Suppressor macrophage treated with lipopolysaccharide for 4 hours (primary cell): ENCODE results near the gene ST7.
"Not testable (repeated sequence)": the region's sequence is repeated elsewhere in the genome, so short reads cannot be mapped to it uniquely, and the experiment has no call there.

Experiments
- DNase-seq: peaks from one replicate; pipeline ENCODE4 v3.0.0-alpha.2; 2020

ST7 gene

GRCh38 chr7:117010375-117011133, 57.3 kb downstream of the ST7 start:
- peak; percentile 68 for DNase-seq

DNA sequence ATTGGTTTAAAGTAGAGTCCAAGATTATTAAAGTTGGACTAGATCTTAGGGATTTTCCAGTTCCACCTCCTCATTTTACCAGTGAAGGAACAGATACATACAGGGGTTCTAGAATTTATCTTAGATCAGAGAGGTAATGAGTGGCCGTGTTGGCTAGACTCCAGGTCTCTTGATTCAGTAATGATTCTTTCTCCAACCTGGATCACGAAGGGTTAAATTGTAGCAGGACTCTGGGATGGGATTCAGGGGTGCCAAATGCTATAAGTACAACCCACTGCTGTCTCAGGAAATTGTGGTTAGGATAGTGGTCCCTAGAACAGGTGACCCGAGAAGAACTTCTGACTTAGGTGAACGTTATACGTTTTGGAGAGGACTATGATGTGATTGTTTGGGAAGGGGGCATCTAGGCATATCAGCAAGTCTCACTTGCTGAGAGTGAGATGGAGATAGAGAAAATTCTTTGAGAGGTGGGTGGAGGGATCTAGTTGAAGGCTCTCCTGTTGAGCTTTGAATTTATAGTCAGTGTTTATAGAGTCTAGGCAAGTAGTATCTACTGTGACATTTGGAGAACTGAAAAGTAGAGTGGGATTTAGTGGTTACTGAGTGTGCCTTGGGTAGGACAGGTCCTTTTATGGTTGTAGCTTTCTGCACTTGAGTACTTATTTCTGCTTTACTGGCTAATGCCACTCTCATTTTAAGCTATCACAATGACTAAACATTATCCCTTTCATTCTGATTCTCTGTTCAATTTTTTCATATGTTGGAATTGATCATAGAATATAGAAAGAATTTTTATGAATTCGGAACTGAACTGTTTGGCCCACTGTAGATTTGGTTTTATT, 58.3 kb downstream of the ST7 start:
- DNase-seq = peak; percentile 66

- no peak for DNase-seq
Measured at GRCh38 chr7:117012284-117012683, 59.0 kb downstream of the ST7 start.

DNA sequence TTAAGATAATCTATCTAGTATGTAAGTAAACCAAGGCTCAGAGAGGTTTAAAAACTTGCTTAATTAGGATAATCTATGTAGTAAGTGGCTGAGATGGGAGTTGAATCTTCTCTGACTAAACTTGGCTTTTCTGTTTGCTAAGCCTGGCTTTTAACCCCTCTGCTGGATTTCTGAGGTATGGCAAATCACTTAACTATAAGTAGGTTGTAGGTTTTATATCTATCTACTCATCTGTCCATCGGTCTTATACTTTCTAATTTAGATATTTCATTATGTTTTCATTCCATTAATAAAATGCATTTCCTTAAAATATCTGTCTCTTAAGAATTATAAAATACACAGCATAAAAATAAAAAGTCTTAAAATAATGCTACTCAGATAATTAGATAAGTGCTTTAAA, 59.4 kb downstream of the ST7 start:
- DNase-seq = peak; percentile 47

DNA sequence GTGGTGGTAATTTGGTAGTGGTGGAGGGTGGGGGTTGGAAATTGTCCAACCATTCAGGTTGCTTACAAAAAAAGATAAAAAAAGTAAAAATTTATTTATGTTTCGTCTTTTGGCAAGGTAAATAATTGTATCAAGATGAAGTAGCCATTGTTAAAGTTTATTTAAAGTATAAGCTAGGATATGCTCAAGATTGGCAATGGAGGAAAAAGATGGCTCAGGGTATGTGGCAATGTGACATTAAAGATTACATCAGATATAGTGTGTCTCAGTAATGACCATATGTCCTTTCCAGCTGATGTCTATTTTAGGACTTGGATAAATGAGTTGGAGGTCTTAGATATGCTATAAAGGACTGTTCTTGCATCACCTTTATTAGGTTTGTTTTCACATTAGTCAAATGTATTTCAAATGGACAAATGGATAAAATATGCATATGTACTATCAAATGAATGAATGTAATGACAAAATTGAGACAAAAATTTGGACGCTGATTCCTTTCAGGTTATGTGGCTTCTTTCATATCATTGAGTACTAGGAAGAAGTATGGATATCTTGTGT, 60.9 kb downstream of the ST7 start:
- DNase-seq = peak; percentile 47

DNA sequence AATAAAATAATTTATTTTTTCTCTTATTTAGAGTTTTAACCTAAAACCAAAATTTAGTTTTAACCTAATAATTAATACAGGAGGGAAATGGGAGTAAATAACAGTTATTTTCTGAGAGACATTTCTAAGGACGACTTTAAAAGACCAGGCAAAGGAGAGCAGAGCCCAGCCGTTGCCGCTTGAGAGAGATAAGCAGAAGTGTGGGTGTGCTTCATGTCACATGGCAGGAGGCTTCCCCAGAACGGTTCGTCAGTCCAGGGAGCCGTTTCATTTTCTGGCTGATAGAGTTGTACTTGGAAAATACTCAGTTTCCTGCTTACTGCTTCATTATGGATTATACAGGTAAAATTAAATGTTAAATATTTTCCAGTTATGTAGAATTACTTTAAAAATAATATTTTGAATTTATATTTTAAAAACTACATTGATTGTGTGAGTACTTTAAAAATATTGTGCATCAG, 61.4 kb downstream of the ST7 start:
- peak; percentile 80 for DNase-seq

DNA sequence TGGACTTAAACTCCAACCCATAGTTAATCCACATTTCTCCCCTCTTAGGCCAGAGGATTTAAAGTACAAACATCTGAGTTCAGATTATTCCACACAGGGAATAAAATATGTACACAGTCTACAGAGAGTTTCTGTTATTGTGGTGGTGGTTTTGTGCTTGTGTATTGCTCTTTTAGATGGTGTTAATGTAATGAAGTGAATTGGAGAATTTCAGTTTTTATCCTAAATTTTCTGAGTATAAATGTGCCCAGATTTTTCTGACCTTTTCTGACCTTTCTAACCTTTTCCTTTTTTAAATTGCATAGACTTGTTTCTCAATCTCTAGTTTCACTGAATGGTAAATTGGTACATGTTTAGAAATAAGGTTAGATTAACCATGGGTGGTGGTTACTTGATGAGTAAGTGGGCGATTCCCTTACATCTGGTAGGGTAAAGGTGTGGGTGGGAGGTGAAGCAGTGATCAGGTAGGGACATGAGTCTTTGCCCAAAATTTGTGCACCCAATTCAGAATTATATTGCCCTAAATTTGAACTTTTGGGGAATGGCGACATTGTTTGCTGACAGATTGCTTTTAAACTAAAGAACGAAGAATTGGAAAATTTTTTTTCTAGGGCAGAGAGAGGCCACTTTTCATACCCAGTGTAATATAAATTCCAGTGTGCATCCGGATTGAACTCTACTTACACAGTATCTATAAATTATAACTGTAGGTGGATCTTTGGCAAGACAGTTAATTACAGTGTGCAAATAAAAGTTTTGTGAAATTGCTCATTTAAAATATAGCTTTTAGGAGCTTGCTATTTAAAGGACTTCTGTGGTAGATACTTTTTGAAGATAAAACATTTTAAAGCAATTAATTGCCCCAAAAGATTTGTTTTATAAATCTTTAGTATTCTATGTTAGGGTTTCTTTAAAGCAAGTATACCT, 62.2 kb downstream of the ST7 start:
- DNase-seq = peak; percentile 25

- DNase-seq = no peak
Measured at GRCh38 chr7:117017017-117017451, 63.7 kb downstream of the ST7 start.

DNA sequence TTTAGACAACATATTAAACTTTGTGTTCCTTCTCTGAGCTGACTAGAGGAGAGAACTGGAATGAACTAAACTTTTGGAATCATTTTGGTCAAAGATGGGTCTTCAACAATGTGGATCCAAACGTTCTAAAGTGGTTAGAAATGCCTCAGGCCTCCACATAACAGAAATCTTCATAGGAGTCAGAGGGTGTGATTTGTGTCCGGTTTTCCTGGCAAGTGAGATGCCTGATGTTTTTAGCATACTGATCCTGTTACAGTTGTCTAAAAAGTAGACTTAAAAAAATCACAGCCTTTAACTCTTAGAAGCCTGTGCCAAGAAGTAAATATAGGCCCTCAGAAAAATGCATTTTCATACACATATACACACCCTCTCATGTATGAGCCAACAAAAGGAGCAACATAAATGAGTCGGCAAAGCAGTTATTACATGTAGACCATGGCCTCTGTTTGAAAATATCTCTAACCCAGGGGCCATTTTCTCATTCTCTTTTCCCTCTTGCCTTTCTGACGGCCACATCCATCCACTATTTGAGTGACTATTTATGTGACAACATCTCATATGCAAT, 64.5 kb downstream of the ST7 start:
- no peak for DNase-seq

DNA sequence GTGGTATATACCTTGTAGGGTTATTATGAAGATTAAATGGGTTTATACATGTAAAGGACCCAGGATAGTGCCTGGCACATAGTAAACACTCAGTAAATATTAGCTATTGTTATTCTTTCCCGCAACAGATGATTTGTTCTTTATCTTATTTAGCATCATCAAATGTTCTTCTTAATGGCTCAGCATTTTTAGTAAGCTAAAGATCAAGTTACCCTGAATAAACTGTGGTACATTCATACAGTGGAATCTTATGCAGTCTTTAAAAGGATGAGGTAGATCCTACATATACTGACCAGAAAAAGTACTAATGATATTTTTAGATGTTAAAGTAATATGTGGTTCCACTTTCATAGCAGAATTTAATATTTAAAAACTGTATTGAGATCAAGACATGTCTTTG, 65.4 kb downstream of the ST7 start:
- DNase-seq = no peak

GRCh38 chr7:117019287-117019686, 66.0 kb downstream of the ST7 start:
- DNase-seq = no peak

- DNase-seq = no peak
Measured at GRCh38 chr7:117019786-117020590, 66.7 kb downstream of the ST7 start.

DNA sequence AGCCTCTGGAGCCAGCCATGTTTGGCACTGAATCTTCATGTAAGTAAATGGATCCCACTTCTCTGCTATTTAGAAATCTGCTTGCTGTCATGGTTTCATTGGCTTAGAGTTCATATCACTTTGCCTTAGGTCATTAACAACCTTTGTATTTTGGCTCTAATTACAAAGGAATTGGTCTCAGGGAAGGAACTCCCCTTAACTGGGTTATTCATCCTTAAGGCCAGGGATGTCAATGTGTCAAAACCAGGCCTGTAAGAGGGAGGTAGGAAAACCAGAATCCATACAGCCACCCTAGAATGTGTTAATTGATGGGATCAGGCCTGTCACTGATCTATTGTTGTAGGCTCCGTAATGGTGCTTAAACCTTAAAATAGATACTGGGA, 67.3 kb downstream of the ST7 start:
- DNase-seq = no peak

- no peak for DNase-seq
Measured at GRCh38 chr7:117021366-117021765, 68.1 kb downstream of the ST7 start.

GRCh38 chr7:117021986-117022385, 68.7 kb downstream of the ST7 start:
- DNase-seq = no peak

- DNase-seq = no peak
Measured at GRCh38 chr7:117023325-117023854, 70.1 kb downstream of the ST7 start.

DNA sequence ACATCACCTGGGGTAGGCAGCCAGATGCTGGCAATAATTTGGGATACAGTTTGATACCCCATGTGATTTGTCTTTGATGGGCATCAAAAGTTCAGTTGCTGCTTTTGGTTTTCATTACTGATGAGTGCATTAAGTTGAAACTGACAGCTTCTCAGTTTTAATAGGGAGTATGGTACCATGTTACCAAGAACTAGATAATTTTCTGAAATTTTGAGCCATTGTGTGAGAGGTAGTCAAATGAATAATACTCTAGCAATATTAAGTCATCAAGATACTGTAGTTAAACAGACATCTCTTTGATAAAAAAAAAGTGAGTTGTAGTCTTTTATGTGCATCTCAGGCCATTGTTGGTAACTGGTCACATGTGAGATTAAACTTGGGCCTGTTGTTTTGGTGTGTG, 71.5 kb downstream of the ST7 start:
- no peak for DNase-seq

- DNase-seq = no peak
Measured at GRCh38 chr7:117025891-117026290, 72.6 kb downstream of the ST7 start.

GRCh38 chr7:117030346-117030745, 77.0 kb downstream of the ST7 start:
- not testable (repeated sequence) for DNase-seq

DNA sequence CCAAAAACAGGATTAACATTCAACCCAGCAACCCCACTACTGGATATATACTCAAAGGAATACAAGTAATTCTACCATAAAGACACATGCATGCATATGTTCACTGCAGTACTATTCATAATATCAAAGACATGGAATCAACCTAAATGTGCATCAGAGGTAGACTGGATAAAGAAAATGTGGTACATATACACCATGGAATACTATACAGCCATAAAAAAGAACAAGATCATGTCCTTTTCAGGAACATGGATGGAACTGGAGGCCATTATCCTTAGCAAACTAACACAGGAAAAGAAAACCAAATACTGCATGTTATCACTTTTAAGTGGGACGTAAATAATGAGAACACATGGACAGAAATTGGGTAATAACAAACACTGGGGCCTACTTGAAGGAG, 77.5 kb downstream of the ST7 start:
- not testable (repeated sequence) for DNase-seq

- no peak for DNase-seq
Measured at GRCh38 chr7:117032810-117033209, 79.5 kb downstream of the ST7 start.
